SK-N-SH (cell line): Measurements from ENCODE around the gene MGAT5B. TPM values are rescaled to one million over a fixed set of nuclear protein-coding genes. Genes with fewer than 3 reads are reported as not detected.

ENCODE experiments used
- CTCF ChIA-PET: fragments of 300-600, 350-600 bp; formaldehyde crosslinking; extraction: SDS; loops from one replicate; lab custom pipeline; 2021; lab: Yijun Ruan, JAX
- POLR2A ChIA-PET: fragments of 350-600 bp; sonication (Branson Sonifier 250); formaldehyde crosslinking; extraction: SDS; loops from one replicate; lab custom pipeline; 2020; ENCODE audit warnings: antibody characterized with exemption, inconsistent platforms; lab: Yijun Ruan, JAX
- DNase-seq: peaks from one replicate; pipeline ENCODE4 v3.0.0; 2012
- H2AFZ ChIP-seq: fragments of 200-600 bp; sonication (generic); 2 replicates; pipeline ENCODE4 v1.8.1; 2016; ENCODE audit warnings: antibody characterized with exemption, mild to moderate bottlenecking, low read depth
- H3F3A ChIP-seq: fragments of 200-600 bp; sonication (generic); replicated peaks from 2 replicates; pipeline ENCODE3; 2016; ENCODE audit warnings: antibody characterized with exemption, mild to moderate bottlenecking; ENCODE audit not compliant: insufficient read depth
- H3K27ac ChIP-seq, 2 experiments: fragments of 200-500 bp in 1 of 2; fragments of 200-600 bp in 1 of 2; sonication (Bioruptor generic) in 1 of 2; sonication (generic), shearing (Covaris generic) in 1 of 2; 2 replicates each; pipeline versions ENCODE4 v1.5.1 to v1.6.1; 2014 to 2016; ENCODE audit warnings: low read depth in 2 of 2, inconsistent platforms in 1 of 2, low read length in 1 of 2, mild to moderate bottlenecking in 1 of 2, mixed read lengths in 1 of 2
- H3K27me3 ChIP-seq: fragments of 200-600 bp; sonication (generic), shearing (Covaris generic); 2 replicates; pipeline ENCODE4 v1.6.1; 2016; ENCODE audit warnings: mixed run types; ENCODE audit not compliant: insufficient read depth
- H3K36me3 ChIP-seq, 2 experiments: fragments of 200-500 bp in 1 of 2; fragments of 200-600 bp in 1 of 2; sonication (Bioruptor generic) in 1 of 2; sonication (generic) in 1 of 2; replicated peaks in 1 of 2; 2 replicates each; pipeline versions ENCODE3 to v1.5.1; 2014 to 2016; ENCODE audit warnings: low read length in 1 of 2, mild to moderate bottlenecking in 1 of 2; ENCODE audit not compliant: insufficient read depth in 2 of 2, control insufficient read depth in 1 of 2
- H3K4me1 ChIP-seq, 2 experiments: fragments of 200-500 bp in 1 of 2; fragments of 200-600 bp in 1 of 2; sonication (Bioruptor generic) in 1 of 2; sonication (generic), shearing (Covaris generic) in 1 of 2; 2 replicates each; pipeline versions ENCODE4 v1.5.1 to v1.6.1; 2014 to 2016; ENCODE audit warnings: low read depth in 1 of 2, low read length in 1 of 2, mixed run types in 1 of 2; ENCODE audit not compliant: insufficient read depth in 2 of 2, control insufficient read depth in 1 of 2
- H3K4me2 ChIP-seq: fragments of 200-600 bp; sonication (generic), shearing (Covaris generic); 2 replicates; pipeline ENCODE4 v1.6.1; 2017; ENCODE audit warnings: mixed run types
- H3K4me3 ChIP-seq, 2 experiments: fragments of 200-500 bp in 1 of 2; fragments of 200-600 bp in 1 of 2; sonication (Bioruptor generic) in 1 of 2; sonication (generic), shearing (Covaris generic) in 1 of 2; 2 replicates each; pipeline versions ENCODE4 v1.5.1 to v1.8.1; 2014 to 2016; ENCODE audit warnings: low read depth in 2 of 2, inconsistent platforms in 1 of 2, low read length in 1 of 2, mild to moderate bottlenecking in 1 of 2, mixed read lengths in 1 of 2, moderate library complexity in 1 of 2
- H3K79me2 ChIP-seq: fragments of 200-600 bp; sonication (generic); 2 replicates; pipeline ENCODE4 v1.8.1; 2017; ENCODE audit warnings: mild to moderate bottlenecking; ENCODE audit not compliant: insufficient read depth
- H3K9ac ChIP-seq: fragments of 200-600 bp; sonication (generic); 2 replicates; pipeline ENCODE4 v1.6.1; 2017; ENCODE audit warnings: mixed run types
- H3K9me2 ChIP-seq: fragments of 200-600 bp; sonication (generic); 2 replicates; pipeline ENCODE4 v1.6.1; 2017; ENCODE audit warnings: mixed run types
- H3K9me3 ChIP-seq: fragments of 200-600 bp; sonication (generic); 2 replicates; pipeline ENCODE4 v1.6.1; 2017; ENCODE audit warnings: mixed run types, mild to moderate bottlenecking, moderate library complexity
- H4K20me1 ChIP-seq: fragments of 200-600 bp; sonication (generic); 2 replicates; pipeline ENCODE4 v1.6.1; 2017; ENCODE audit warnings: mild to moderate bottlenecking, mixed run types; ENCODE audit not compliant: insufficient read depth
- CHD2 ChIP-seq: fragments of 150-350 bp; IDR thresholded peaks from 2 replicates; pipeline ENCODE4 v1.6.1; 2018; ENCODE audit warnings: low read length; ENCODE audit not compliant: partially characterized antibody
- EP300 ChIP-seq, 2 experiments: IDR thresholded peaks; 2 replicates each; pipeline versions ENCODE4 v1.4.0 to v1.6.1; 2012; ENCODE audit warnings: borderline replicate concordance in 1 of 2, low read depth in 1 of 2, low read length in 1 of 2
- GATA2 ChIP-seq: sonication (generic); formaldehyde crosslinking; IDR thresholded peaks from 2 replicates; pipeline ENCODE4 v1.5.0; 2020; ENCODE audit warnings: mild to moderate bottlenecking, missing genetic modification reagents
- JUND ChIP-seq: IDR thresholded peaks from 2 replicates; pipeline ENCODE4 v1.4.0; 2012
- MXI1 ChIP-seq: IDR thresholded peaks from 2 replicates; pipeline ENCODE4 v1.6.1; 2012; ENCODE audit warnings: mild to moderate bottlenecking, low read depth, low read length, improper control_type of control experiment
- NFIC ChIP-seq: IDR thresholded peaks from 2 replicates; pipeline ENCODE4 v1.4.0; 2012; ENCODE audit warnings: borderline replicate concordance
- PBX3 ChIP-seq: IDR thresholded peaks from 2 replicates; pipeline ENCODE4; 2012
- TAF1 ChIP-seq: IDR thresholded peaks from 2 replicates; pipeline ENCODE4 v1.6.1; 2012; ENCODE audit warnings: low read depth, mild to moderate bottlenecking, low read length, moderate library complexity, borderline replicate concordance
- USF1 ChIP-seq: IDR thresholded peaks from 2 replicates; pipeline ENCODE4 v1.4.0; 2012; ENCODE audit warnings: low read depth, borderline replicate concordance
- WGBS: methylation state at CpG from one replicate; pipeline ENCODE4 v1.1.6; 2017; ENCODE audit warnings: low lambda C conversion rate; 5-methylcytosine and 5-hydroxymethylcytosine counted together
- polyA plus RNA-seq, 3 experiments: library from polyadenylated mRNA; depleted of rRNA; stranded (reverse); fragments of >200 nt; gene quantifications; 2 replicates each; pipeline ENCODE4 v1.2.3, GENCODE V29; 2012
- TF ChIP-seq, protein P1 (sequence below): IDR thresholded peaks from 2 replicates; pipeline ENCODE4 v1.4.0; 2012; ENCODE audit warnings: low read depth, borderline replicate concordance

MGAT5B gene
- polyA plus RNA-seq, 1 of the 3 experiments (the other 2 are of a cell fraction) = 13.8 TPM

GRCh38 chr17:76906463-76906862 is 38.3 kb downstream of the MGAT5B start:
- peaks cover 26% of the 10 kb centered on the region for H4K20me1 ChIP-seq
- H3K9me2 ChIP-seq = no peaks in the 10 kb centered on the region
- peaks cover 0 to 34% of the 10 kb centered on the region in 2 experiments; a peak in 1 of 4 replicates for H3K4me1 ChIP-seq
- no peak for TF ChIP-seq CHD2
- TF ChIP-seq, protein P1, sequence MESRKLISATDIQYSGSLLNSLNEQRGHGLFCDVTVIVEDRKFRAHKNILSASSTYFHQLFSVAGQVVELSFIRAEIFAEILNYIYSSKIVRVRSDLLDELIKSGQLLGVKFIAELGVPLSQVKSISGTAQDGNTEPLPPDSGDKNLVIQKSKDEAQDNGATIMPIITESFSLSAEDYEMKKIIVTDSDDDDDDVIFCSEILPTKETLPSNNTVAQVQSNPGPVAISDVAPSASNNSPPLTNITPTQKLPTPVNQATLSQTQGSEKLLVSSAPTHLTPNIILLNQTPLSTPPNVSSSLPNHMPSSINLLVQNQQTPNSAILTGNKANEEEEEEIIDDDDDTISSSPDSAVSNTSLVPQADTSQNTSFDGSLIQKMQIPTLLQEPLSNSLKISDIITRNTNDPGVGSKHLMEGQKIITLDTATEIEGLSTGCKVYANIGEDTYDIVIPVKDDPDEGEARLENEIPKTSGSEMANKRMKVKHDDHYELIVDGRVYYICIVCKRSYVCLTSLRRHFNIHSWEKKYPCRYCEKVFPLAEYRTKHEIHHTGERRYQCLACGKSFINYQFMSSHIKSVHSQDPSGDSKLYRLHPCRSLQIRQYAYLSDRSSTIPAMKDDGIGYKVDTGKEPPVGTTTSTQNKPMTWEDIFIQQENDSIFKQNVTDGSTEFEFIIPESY = no peak
- TF ChIP-seq, all 33 proteins: peak for 0
- Histone ChIP-seq H3K27ac (no peak overlapping the region), H3K9me3 (0 out of 2 replicates have a peak, but pooled peaks cover 4% of the 10 kb centered on the region), H3K9ac (no peak overlapping the region), H3K79me2 (no peaks in the 10 kb centered on the region), H2AFZ (no peak overlapping the region), H3K27me3 (no peaks in the 10 kb centered on the region), H3K4me2 (no peak overlapping the region), H3K36me3 (peaks cover 4 to 7% of the 10 kb centered on the region in 2 experiments), H3F3A (no peaks in the 10 kb centered on the region), H3K4me3 (no peak overlapping the region)
- CTCF ChIA-PET = interaction anchor here (4.1 kb wide), 1 partner anchor 150 kb away, joined by 19 read pairs; no protein-coding TSS in a partner anchor
- POLR2A ChIA-PET = no interaction called here
- WGBS = 87% methylated on average over 6 of the region's 6 CpGs
- no peak for DNase-seq

GRCh38 chr17:76907352-76907751 is 39.1 kb downstream of the MGAT5B start:
- WGBS = 82% methylated on average over 3 of the region's 3 CpGs
- Histone ChIP-seq H3K4me3 (no peak overlapping the region), H3K9me2 (no peaks in the 10 kb centered on the region), H4K20me1 (peaks cover 25% of the 10 kb centered on the region), H3F3A (no peaks in the 10 kb centered on the region), H3K79me2 (no peaks in the 10 kb centered on the region), H3K9ac (no peak overlapping the region), H3K27me3 (no peaks in the 10 kb centered on the region), H3K4me2 (no peak overlapping the region), H3K4me1 (peaks cover 0 to 30% of the 10 kb centered on the region in 2 experiments; a peak in 1 of 4 replicates), H3K36me3 (peaks cover 4 to 7% of the 10 kb centered on the region in 2 experiments), H3K9me3 (0 out of 2 replicates have a peak, but pooled peaks cover 4% of the 10 kb centered on the region), H2AFZ (no peak overlapping the region), H3K27ac (no peak overlapping the region)
- CTCF ChIA-PET = interaction anchor here (0.6 to 4.1 kb wide), 2 partner anchors 149 to 1148 kb away, joined by 3 to 19 read pairs; no protein-coding TSS in a partner anchor
- POLR2A ChIA-PET = no interaction called here
- TF ChIP-seq JUND (no peak), GATA2 (CRISPR knock-in tag) (no peak), PBX3 (no peak), CHD2 (no peak), EP300 (IDR thresholded peaks at IDR 0.05; ENCODE audit: borderline replicate concordance in 1 of 2, low read depth in 1 of 2, low read length in 1 of 2) (no peak), TAF1 (no peak), MXI1 (no peak), USF1 (no peak), NFIC (no peak)
- DNase-seq = no peak
